OCI-LY1 (cell line): ENCODE data around the gene STAG2.

Experiments
- H2AFZ ChIP-seq: fragments of 200-600 bp; sonication (generic), shearing (Covaris generic); 2 replicates; pipeline ENCODE4 v1.6.0; 2014; ENCODE audit warnings: antibody characterized with exemption, mild to moderate bottlenecking, low read length
- H3F3A ChIP-seq: fragments of 200-600 bp; sonication (generic), shearing (Covaris generic); 2 replicates; pipeline ENCODE4 v1.6.0; 2014; ENCODE audit warnings: mild to moderate bottlenecking, antibody characterized with exemption, low read length, moderate library complexity; ENCODE audit not compliant: insufficient read depth
- H3K27ac ChIP-seq: fragments of 200-600 bp; sonication (generic); 2 replicates; pipeline ENCODE4 v1.5.1; 2014; ENCODE audit warnings: low read length, mixed run types, mild to moderate bottlenecking, low read depth; ENCODE audit not compliant: poor library complexity, severe bottlenecking
- H3K27me3 ChIP-seq: fragments of 200-600 bp; sonication (generic); 2 replicates; pipeline ENCODE4 v1.6.0; 2014; ENCODE audit warnings: antibody characterized with exemption, mild to moderate bottlenecking, low read length, moderate library complexity; ENCODE audit not compliant: insufficient read depth
- H3K36me3 ChIP-seq: fragments of 200-600 bp; sonication (generic); 2 replicates; pipeline ENCODE4 v1.6.1; 2014; ENCODE audit warnings: mild to moderate bottlenecking, antibody characterized with exemption, low read length, moderate library complexity, mixed read lengths; ENCODE audit not compliant: insufficient read depth
- H3K4me1 ChIP-seq: fragments of 200-600 bp; sonication (generic); 2 replicates; pipeline ENCODE4 v1.5.1; 2014; ENCODE audit warnings: mild to moderate bottlenecking, low read length, moderate library complexity; ENCODE audit not compliant: insufficient read depth, severe bottlenecking
- H3K4me2 ChIP-seq: fragments of 200-600 bp; sonication (generic), shearing (Covaris generic); 2 replicates; pipeline ENCODE4 v1.6.1; 2014; ENCODE audit warnings: low read length
- H3K4me3 ChIP-seq: fragments of 200-600 bp; sonication (generic); 2 replicates; pipeline ENCODE4 v1.5.1; 2014; ENCODE audit warnings: low read length, low read depth, mild to moderate bottlenecking, mixed read lengths; ENCODE audit not compliant: poor library complexity, severe bottlenecking
- H3K79me2 ChIP-seq: fragments of 200-600 bp; shearing (Covaris generic); 2 replicates; pipeline ENCODE4 v1.6.1; 2016; ENCODE audit warnings: mixed run types, low read length, mixed read lengths; ENCODE audit not compliant: insufficient read depth
- H3K9ac ChIP-seq: fragments of 200-600 bp; sonication (generic), shearing (Covaris generic); 2 replicates; pipeline ENCODE4 v1.6.1; 2014; ENCODE audit warnings: mild to moderate bottlenecking, low read length, mixed read lengths
- H3K9me2 ChIP-seq: fragments of 200-600 bp; sonication (generic), shearing (Covaris generic); 2 replicates; pipeline ENCODE4 v1.6.1; 2014; ENCODE audit warnings: low read depth, mild to moderate bottlenecking, low read length, mixed read lengths
- H3K9me3 ChIP-seq: fragments of 200-600 bp; shearing (Covaris generic); 2 replicates; pipeline ENCODE4 v1.6.1; 2014; ENCODE audit warnings: low read length, mixed read lengths
- H4K20me1 ChIP-seq: fragments of 200-600 bp; sonication (generic), shearing (Covaris generic); 2 replicates; pipeline ENCODE4 v1.6.0; 2016; ENCODE audit warnings: mild to moderate bottlenecking, low read length; ENCODE audit not compliant: insufficient read depth
- EZH2 ChIP-seq: fragments of 200-600 bp; sonication (generic), shearing (Covaris generic); IDR thresholded peaks from 2 replicates; pipeline ENCODE4 v1.8.0; 2017; ENCODE audit warnings: borderline replicate concordance, mixed run types, mild to moderate bottlenecking, antibody characterized with exemption, low read length, moderate library complexity, mixed read lengths
- TF ChIP-seq, protein P1 (sequence below): fragments of 200-600 bp; sonication (generic), shearing (Covaris generic); IDR thresholded peaks from 2 replicates; pipeline ENCODE4 v1.5.1; 2017; ENCODE audit warnings: mild to moderate bottlenecking, antibody characterized with exemption, low read length, moderate library complexity, mixed read lengths

Gene STAG2

DNA sequence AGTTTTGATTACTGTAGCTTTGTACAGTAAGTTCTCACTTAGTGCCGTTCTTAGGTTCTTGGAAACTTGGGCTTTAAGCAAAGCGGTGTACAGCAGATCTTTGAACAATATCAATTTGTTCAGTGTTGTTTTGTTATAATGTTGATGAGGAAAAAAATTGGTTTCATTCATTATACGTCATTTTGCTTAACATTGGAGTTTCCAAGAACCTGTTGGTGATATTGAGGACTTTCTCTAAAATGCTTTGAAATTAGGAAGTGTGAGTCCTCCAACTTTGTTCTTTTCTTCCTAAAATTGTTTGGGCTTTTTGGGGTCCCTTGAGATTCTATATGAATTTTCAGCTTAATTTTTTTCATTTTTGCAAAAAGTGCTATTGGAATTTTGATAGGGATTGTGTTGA is 49.1 kb downstream of the STAG2 start:
- H3K4me3 ChIP-seq: no peak overlapping the region
- no peak overlapping the region for H3K4me2 ChIP-seq
- no peaks in the 10 kb centered on the region for H4K20me1 ChIP-seq
- no peak overlapping the region for H2AFZ ChIP-seq
- no peak for TF ChIP-seq EZH2
- TF ChIP-seq, protein P1, sequence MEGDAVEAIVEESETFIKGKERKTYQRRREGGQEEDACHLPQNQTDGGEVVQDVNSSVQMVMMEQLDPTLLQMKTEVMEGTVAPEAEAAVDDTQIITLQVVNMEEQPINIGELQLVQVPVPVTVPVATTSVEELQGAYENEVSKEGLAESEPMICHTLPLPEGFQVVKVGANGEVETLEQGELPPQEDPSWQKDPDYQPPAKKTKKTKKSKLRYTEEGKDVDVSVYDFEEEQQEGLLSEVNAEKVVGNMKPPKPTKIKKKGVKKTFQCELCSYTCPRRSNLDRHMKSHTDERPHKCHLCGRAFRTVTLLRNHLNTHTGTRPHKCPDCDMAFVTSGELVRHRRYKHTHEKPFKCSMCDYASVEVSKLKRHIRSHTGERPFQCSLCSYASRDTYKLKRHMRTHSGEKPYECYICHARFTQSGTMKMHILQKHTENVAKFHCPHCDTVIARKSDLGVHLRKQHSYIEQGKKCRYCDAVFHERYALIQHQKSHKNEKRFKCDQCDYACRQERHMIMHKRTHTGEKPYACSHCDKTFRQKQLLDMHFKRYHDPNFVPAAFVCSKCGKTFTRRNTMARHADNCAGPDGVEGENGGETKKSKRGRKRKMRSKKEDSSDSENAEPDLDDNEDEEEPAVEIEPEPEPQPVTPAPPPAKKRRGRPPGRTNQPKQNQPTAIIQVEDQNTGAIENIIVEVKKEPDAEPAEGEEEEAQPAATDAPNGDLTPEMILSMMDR: no peak
- no peaks in the 10 kb centered on the region for H3K27me3 ChIP-seq
- no peak overlapping the region for H3K9ac ChIP-seq
- H3K27ac ChIP-seq: no peak overlapping the region
- H3K9me2 ChIP-seq: no peaks in the 10 kb centered on the region
- H3F3A ChIP-seq: no peaks in the 10 kb centered on the region
- no peaks in the 10 kb centered on the region for H3K9me3 ChIP-seq
- H3K4me1 ChIP-seq: no peaks in the 10 kb centered on the region
- H3K36me3 ChIP-seq: peaks cover 6% of the 10 kb centered on the region; the same call in 1 of the 2 replicates
- peaks cover 94% of the 10 kb centered on the region for H3K79me2 ChIP-seq

DNA sequence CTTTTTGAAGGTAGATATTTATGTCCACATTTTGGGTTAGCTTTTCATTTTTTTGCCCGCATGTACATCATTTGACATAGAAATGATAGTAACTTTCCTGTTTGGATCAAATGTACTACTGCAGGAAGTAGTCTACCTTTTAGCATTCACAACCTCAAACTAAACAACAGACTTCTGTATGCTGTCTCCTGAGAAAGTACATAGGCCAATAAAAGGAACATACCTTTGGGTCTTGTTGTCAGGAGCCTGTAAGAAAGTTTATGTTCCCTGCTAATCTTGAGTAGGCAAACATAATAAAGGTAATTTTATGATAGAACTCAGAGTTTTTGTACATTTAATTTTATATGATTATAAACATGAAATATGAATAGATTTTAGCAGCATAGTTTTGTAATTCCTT is 54.2 kb downstream of the STAG2 start:
- peaks cover 95% of the 10 kb centered on the region for H3K79me2 ChIP-seq

DNA sequence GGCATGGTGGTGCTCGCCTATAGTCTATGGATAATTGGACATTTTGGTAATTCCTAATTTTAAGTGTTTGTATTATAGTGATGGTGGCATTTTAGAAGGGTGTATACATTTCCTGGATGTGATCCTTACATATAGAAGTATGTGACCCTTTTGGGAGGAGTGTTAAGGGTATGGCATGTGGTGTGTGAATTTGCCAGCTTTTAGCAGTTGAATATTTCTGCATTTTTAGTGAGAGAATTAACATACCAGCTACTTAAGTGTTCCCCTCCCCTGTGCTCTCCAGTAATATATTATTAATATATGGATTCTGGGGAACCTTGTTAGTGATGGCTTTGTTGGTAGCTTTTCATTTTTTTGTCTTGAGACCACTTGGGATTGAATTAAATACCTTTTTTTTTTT is 55.3 kb downstream of the STAG2 start:
- H3K4me1 ChIP-seq: peaks cover 25% of the 10 kb centered on the region
- no peaks in the 10 kb centered on the region for H4K20me1 ChIP-seq
- no peaks in the 10 kb centered on the region for H3K27me3 ChIP-seq
- H3K79me2 ChIP-seq: peaks cover 95% of the 10 kb centered on the region
- TF ChIP-seq, protein P1: no peak
- no peak for TF ChIP-seq EZH2
- H3K4me2 ChIP-seq: no peak overlapping the region
- no peaks in the 10 kb centered on the region for H3K9me2 ChIP-seq
- H2AFZ ChIP-seq: no peak overlapping the region
- H3K27ac ChIP-seq: no peak overlapping the region
- no peaks in the 10 kb centered on the region for H3F3A ChIP-seq
- no peaks in the 10 kb centered on the region for H3K36me3 ChIP-seq
- no peak overlapping the region for H3K9ac ChIP-seq
- H3K9me3 ChIP-seq: no peaks in the 10 kb centered on the region
- H3K4me3 ChIP-seq: no peak overlapping the region

More for the DNA sequence above, 54.2 kb downstream of the STAG2 start:
- Histone ChIP-seq H3K27me3 (no peaks in the 10 kb centered on the region), H3K4me2 (no peak overlapping the region), H3K27ac (no peak overlapping the region), H2AFZ (no peak overlapping the region), H4K20me1 (no peaks in the 10 kb centered on the region), H3F3A (no peaks in the 10 kb centered on the region), H3K36me3 (no peaks in the 10 kb centered on the region), H3K9me3 (no peaks in the 10 kb centered on the region), H3K9me2 (no peaks in the 10 kb centered on the region), H3K4me1 (peaks cover 25% of the 10 kb centered on the region), H3K4me3 (no peak overlapping the region), H3K9ac (no peak overlapping the region)
- TF ChIP-seq, protein P1: no peak
- TF ChIP-seq EZH2: no peak
